Peyer's patch (tissue), 4 donors: ENCODE measurements around the gene THBD.

Source experiments
- POLR2A ChIP-seq, 2 donors: fragments of 450-650 bp; IDR thresholded peaks; one replicate each; pipeline ENCODE4 v1.5.1; 2017; ENCODE audit warnings: antibody characterized with exemption in 2 of 2, mild to moderate bottlenecking in 2 of 2, moderate library complexity in 2 of 2
- TF ChIP-seq, protein P1 (sequence below), 6 experiments: fragments of 450-650 bp in 4 of 6; fragments of 200-600 bp in 2 of 6; sonication (generic) in 1 of 6; IDR thresholded peaks; one replicate each; pipeline ENCODE4 v1.5.1; 2017 to 2019; ENCODE audit warnings: antibody characterized with exemption in 6 of 6, mild to moderate bottlenecking in 3 of 6, moderate library complexity in 1 of 6

DNA sequence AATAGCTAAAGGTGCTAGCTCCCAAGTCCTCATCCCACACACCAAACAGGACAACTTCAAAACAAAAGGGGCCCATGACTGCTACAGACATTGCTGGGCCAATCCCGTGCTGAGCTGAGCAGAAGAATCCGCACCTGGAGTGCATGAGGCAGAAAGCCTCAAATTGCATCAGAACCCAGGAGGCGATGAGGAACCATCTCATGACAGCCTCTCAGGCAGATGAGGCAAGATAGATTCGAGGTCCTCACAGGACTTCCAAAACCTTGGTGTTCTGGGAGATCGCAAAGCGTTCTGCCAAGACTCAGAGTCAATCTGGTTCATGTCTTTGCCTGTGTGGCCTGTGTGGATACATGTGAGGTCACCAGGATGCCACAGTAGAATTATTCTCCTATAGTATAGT lies 47.2 kb downstream of the THBD start:
- TF ChIP-seq, protein P1, sequence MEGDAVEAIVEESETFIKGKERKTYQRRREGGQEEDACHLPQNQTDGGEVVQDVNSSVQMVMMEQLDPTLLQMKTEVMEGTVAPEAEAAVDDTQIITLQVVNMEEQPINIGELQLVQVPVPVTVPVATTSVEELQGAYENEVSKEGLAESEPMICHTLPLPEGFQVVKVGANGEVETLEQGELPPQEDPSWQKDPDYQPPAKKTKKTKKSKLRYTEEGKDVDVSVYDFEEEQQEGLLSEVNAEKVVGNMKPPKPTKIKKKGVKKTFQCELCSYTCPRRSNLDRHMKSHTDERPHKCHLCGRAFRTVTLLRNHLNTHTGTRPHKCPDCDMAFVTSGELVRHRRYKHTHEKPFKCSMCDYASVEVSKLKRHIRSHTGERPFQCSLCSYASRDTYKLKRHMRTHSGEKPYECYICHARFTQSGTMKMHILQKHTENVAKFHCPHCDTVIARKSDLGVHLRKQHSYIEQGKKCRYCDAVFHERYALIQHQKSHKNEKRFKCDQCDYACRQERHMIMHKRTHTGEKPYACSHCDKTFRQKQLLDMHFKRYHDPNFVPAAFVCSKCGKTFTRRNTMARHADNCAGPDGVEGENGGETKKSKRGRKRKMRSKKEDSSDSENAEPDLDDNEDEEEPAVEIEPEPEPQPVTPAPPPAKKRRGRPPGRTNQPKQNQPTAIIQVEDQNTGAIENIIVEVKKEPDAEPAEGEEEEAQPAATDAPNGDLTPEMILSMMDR (IDR thresholded peaks at IDR 0.05), result no peak
- TF ChIP-seq POLR2A (IDR thresholded peaks at IDR 0.05), result no peak
